ENCODE measurements around the gene GUCY1A1. TPM values are rescaled to one million over a fixed set of nuclear protein-coding genes. Genes with fewer than 3 reads are reported as not detected.

The GUCY1A1 gene
- total RNA-seq, 1 donor from 2014 or later = 37.1 TPM

- H3K4me3 ChIP-seq = no peak overlapping the region
- H3K36me3 ChIP-seq = no peaks in the 10 kb centered on the region
- no peaks in the 10 kb centered on the region for H3K27me3 ChIP-seq
- no peak overlapping the region for H3K27ac ChIP-seq
- no peak for DNase-seq (ENCODE audit: low spot score in 2 of 2)
- intact Hi-C loops (cut with DNase I) = no loop called here
- TF ChIP-seq CTCF (IDR thresholded peaks at IDR 0.05) = no peak
- no peaks in the 10 kb centered on the region for H3K9me3 ChIP-seq
- H3K4me1 ChIP-seq = no peaks in the 10 kb centered on the region
Measured at GRCh38 chr4:155738548-155738947, 71.9 kb downstream of the GUCY1A1 start.

- no peak for DNase-seq (ENCODE audit: low spot score in 2 of 2)
- TF ChIP-seq CTCF (IDR thresholded peaks at IDR 0.05) = no peak
- H3K4me1 ChIP-seq = no peaks in the 10 kb centered on the region
Measured at GRCh38 chr4:155741546-155741945, 74.9 kb downstream of the GUCY1A1 start.

GRCh38 chr4:155742310-155743015 is 75.8 kb downstream of the GUCY1A1 start:
- no peak for DNase-seq (ENCODE audit: low spot score in 2 of 2)
- intact Hi-C loops (cut with DNase I) = no loop called here

More at GRCh38 chr4:155741546-155741945, 74.9 kb downstream of the GUCY1A1 start:
- Histone ChIP-seq H3K36me3 (no peaks in the 10 kb centered on the region), H3K4me3 (no peak overlapping the region), H3K27ac (no peak overlapping the region), H3K9me3 (no peaks in the 10 kb centered on the region), H3K27me3 (no peaks in the 10 kb centered on the region)
- intact Hi-C loops (cut with DNase I) = no loop called here

GRCh38 chr4:155745984-155746383 is 79.3 kb downstream of the GUCY1A1 start:
- Histone ChIP-seq H3K4me1 (no peaks in the 10 kb centered on the region), H3K27me3 (no peaks in the 10 kb centered on the region), H3K4me3 (no peak overlapping the region), H3K27ac (no peak overlapping the region), H3K36me3 (no peaks in the 10 kb centered on the region), H3K9me3 (no peaks in the 10 kb centered on the region)
- intact Hi-C loops (cut with DNase I) = no loop called here
- DNase-seq (ENCODE audit: low spot score in 2 of 2) = no peak
- no peak for TF ChIP-seq CTCF (IDR thresholded peaks at IDR 0.05)

More at GRCh38 chr4:155742310-155743015, 75.8 kb downstream of the GUCY1A1 start:
- Histone ChIP-seq H3K4me1 (no peaks in the 10 kb centered on the region), H3K27me3 (no peaks in the 10 kb centered on the region), H3K36me3 (no peaks in the 10 kb centered on the region), H3K27ac (no peak overlapping the region), H3K4me3 (no peak overlapping the region), H3K9me3 (no peaks in the 10 kb centered on the region)
- no peak for TF ChIP-seq CTCF (IDR thresholded peaks at IDR 0.05)

- Histone ChIP-seq H3K9me3 (no peaks in the 10 kb centered on the region), H3K27me3 (no peaks in the 10 kb centered on the region), H3K4me1 (no peaks in the 10 kb centered on the region), H3K27ac (no peak overlapping the region), H3K36me3 (no peaks in the 10 kb centered on the region), H3K4me3 (no peak overlapping the region)
- intact Hi-C loops (cut with DNase I) = no loop called here
- TF ChIP-seq CTCF (IDR thresholded peaks at IDR 0.05) = no peak
- no peak for DNase-seq (ENCODE audit: low spot score in 2 of 2)
Measured at GRCh38 chr4:155748039-155748438, 81.4 kb downstream of the GUCY1A1 start.
